ENCODE measurements around the gene ODR4.
"Not testable (repeated sequence)": the region's sequence is repeated elsewhere in the genome, so short reads cannot be mapped to it uniquely, and the experiment has no call there.

Gene ODR4

GRCh38 chr1:186420311-186420710, 44.7 kb downstream of the ODR4 start:
- DNase-seq (ENCODE audit: low read depth) = no peak
- no peak overlapping the region for H3K4me3 ChIP-seq (ENCODE audit: low read depth, low read length)

GRCh38 chr1:186420923-186421322, 45.3 kb downstream of the ODR4 start:
- no peak overlapping the region for H3K4me3 ChIP-seq (ENCODE audit: low read depth, low read length)
- DNase-seq (ENCODE audit: low read depth) = no peak

GRCh38 chr1:186421446-186421845, 45.8 kb downstream of the ODR4 start:
- DNase-seq (ENCODE audit: low read depth) = no peak
- no peak overlapping the region for H3K4me3 ChIP-seq (ENCODE audit: low read depth, low read length)

GRCh38 chr1:186424539-186424938, 48.9 kb downstream of the ODR4 start:
- DNase-seq (ENCODE audit: low read depth) = peak; percentile 38
- H3K4me3 ChIP-seq (ENCODE audit: low read depth, low read length) = no peak overlapping the region

- DNase-seq (ENCODE audit: low read depth) = no peak
Measured at GRCh38 chr1:186426118-186426517, 50.5 kb downstream of the ODR4 start.

GRCh38 chr1:186429017-186429416, 53.4 kb downstream of the ODR4 start:
- no peak overlapping the region for H3K4me3 ChIP-seq (ENCODE audit: low read depth, low read length)
- DNase-seq (ENCODE audit: low read depth) = no peak

More at GRCh38 chr1:186426118-186426517, 50.5 kb downstream of the ODR4 start:
- H3K4me3 ChIP-seq (ENCODE audit: low read depth, low read length) = no peak overlapping the region

- H3K4me3 ChIP-seq (ENCODE audit: low read depth, low read length) = no peak overlapping the region
- peak; percentile 11 for DNase-seq (ENCODE audit: low read depth)
Measured at GRCh38 chr1:186435336-186435735, 59.7 kb downstream of the ODR4 start.

GRCh38 chr1:186438567-186438966, 62.9 kb downstream of the ODR4 start:
- DNase-seq (ENCODE audit: low read depth) = no peak
- H3K4me3 ChIP-seq (ENCODE audit: low read depth, low read length) = no peak overlapping the region

- no peak overlapping the region for H3K4me3 ChIP-seq (ENCODE audit: low read depth, low read length)
- no peak for DNase-seq (ENCODE audit: low read depth)
Measured at GRCh38 chr1:186440584-186440983, 64.9 kb downstream of the ODR4 start.

GRCh38 chr1:186442651-186443375, 67.2 kb downstream of the ODR4 start:
- no peak overlapping the region for H3K4me3 ChIP-seq (ENCODE audit: low read depth, low read length)
- DNase-seq (ENCODE audit: low read depth) = peak; percentile 22

- no peak for DNase-seq (ENCODE audit: low read depth)
- no peak overlapping the region for H3K4me3 ChIP-seq (ENCODE audit: low read depth, low read length)
Measured at GRCh38 chr1:186443638-186444037, 68.0 kb downstream of the ODR4 start.

- DNase-seq (ENCODE audit: low read depth) = no peak
- no peak overlapping the region for H3K4me3 ChIP-seq (ENCODE audit: low read depth, low read length)
Measured at GRCh38 chr1:186446152-186446551, 70.5 kb downstream of the ODR4 start.

- no peak for DNase-seq (ENCODE audit: low read depth)
- H3K4me3 ChIP-seq (ENCODE audit: low read depth, low read length) = no peak overlapping the region
Measured at GRCh38 chr1:186454981-186455380, 79.3 kb downstream of the ODR4 start.

- DNase-seq (ENCODE audit: low read depth) = no peak
Measured at GRCh38 chr1:186456729-186457255, 81.2 kb downstream of the ODR4 start.

GRCh38 chr1:186459161-186459560, 83.5 kb downstream of the ODR4 start:
- not testable (repeated sequence) for DNase-seq (ENCODE audit: low read depth); H3K4me3 ChIP-seq (ENCODE audit: low read depth, low read length)

More at GRCh38 chr1:186456729-186457255, 81.2 kb downstream of the ODR4 start:
- H3K4me3 ChIP-seq (ENCODE audit: low read depth, low read length) = no peak overlapping the region

- no peak within 1 kb of the TSS for H3K4me3 ChIP-seq (ENCODE audit: low read depth, low read length)
- DNase-seq (ENCODE audit: low read depth) = no peak
Measured at GRCh38 chr1:186461014-186461413, 85.4 kb downstream of the ODR4 start, which contains the start of gene PDC. Gene PDC, minus strand, starts transcription at chr1:186461114. Its CDS starts 11,655 bp downstream, at chr1:186449459.

GRCh38 chr1:186463511-186463910, 87.9 kb downstream of the ODR4 start:
- DNase-seq (ENCODE audit: low read depth) = no peak
- no peak overlapping the region for H3K4me3 ChIP-seq (ENCODE audit: low read depth, low read length)

GRCh38 chr1:186463926-186464325, 88.3 kb downstream of the ODR4 start:
- no peak overlapping the region for H3K4me3 ChIP-seq (ENCODE audit: low read depth, low read length)
- DNase-seq (ENCODE audit: low read depth) = no peak

GRCh38 chr1:186465491-186465890, 89.9 kb downstream of the ODR4 start:
- not testable (repeated sequence) for DNase-seq (ENCODE audit: low read depth)

GRCh38 chr1:186465946-186466345, 90.3 kb downstream of the ODR4 start:
- no peak overlapping the region for H3K4me3 ChIP-seq (ENCODE audit: low read depth, low read length)
- DNase-seq (ENCODE audit: low read depth) = no peak

More at GRCh38 chr1:186465491-186465890, 89.9 kb downstream of the ODR4 start:
- H3K4me3 ChIP-seq (ENCODE audit: low read depth, low read length) = not testable (repeated sequence)
